GM20000 (cell line): ENCODE measurements around the gene SLC24A4.

Source experiments
- DNase-seq: peaks from one replicate; pipeline ENCODE4 v3.0.0; 2012; ENCODE audit warnings: low spot score
- TF ChIP-seq, protein P1 (sequence below): IDR thresholded peaks from 2 replicates; pipeline ENCODE4 v1.5.1; 2012; ENCODE audit warnings: mild to moderate bottlenecking, control low read depth; ENCODE audit errors: extremely low read depth, missing control alignments

SLC24A4 gene

DNA sequence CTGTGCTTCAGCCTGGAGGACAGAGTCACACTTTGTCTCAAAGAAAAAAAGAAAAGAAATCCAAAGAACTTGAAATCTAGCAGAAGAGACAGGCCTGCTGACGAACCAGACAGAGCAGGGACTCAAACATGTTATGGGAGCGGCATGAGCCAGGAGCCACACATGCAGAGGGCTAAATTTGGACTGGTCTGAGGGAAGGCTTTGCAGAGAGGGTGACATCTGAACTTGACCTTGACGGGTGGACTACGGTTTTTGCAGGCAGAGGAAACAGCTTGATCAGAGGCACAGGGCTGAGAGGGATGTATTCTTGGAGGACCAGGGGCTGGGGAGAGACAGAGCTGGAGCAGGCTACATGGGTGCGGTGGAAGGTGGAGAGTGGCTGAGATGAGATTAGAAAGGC lies 20.5 kb upstream of the SLC24A4 start:
- DNase-seq: no peak
- TF ChIP-seq, protein P1, sequence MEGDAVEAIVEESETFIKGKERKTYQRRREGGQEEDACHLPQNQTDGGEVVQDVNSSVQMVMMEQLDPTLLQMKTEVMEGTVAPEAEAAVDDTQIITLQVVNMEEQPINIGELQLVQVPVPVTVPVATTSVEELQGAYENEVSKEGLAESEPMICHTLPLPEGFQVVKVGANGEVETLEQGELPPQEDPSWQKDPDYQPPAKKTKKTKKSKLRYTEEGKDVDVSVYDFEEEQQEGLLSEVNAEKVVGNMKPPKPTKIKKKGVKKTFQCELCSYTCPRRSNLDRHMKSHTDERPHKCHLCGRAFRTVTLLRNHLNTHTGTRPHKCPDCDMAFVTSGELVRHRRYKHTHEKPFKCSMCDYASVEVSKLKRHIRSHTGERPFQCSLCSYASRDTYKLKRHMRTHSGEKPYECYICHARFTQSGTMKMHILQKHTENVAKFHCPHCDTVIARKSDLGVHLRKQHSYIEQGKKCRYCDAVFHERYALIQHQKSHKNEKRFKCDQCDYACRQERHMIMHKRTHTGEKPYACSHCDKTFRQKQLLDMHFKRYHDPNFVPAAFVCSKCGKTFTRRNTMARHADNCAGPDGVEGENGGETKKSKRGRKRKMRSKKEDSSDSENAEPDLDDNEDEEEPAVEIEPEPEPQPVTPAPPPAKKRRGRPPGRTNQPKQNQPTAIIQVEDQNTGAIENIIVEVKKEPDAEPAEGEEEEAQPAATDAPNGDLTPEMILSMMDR: no peak

DNA sequence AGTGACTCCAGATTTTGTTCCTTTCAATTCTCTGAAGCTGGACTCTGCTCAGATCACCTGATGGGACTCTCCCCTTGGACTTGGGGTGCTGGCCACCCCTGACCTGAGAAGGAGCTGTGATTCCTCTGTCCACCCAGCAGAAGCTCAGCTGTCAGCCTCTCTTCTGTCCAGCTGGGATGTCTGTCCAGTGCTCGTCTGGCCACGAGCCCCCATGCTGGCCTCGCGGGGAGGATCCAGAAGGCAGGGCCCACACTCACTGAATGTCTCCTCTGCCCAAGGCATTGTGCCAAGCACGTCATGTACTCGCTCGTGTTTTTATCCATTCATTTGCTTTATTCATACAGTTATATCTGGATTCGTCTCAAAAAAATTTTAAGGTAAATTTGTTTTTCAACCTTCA lies 14.2 kb upstream of the SLC24A4 start:
- TF ChIP-seq, protein P1: no peak
- no peak for DNase-seq

DNA sequence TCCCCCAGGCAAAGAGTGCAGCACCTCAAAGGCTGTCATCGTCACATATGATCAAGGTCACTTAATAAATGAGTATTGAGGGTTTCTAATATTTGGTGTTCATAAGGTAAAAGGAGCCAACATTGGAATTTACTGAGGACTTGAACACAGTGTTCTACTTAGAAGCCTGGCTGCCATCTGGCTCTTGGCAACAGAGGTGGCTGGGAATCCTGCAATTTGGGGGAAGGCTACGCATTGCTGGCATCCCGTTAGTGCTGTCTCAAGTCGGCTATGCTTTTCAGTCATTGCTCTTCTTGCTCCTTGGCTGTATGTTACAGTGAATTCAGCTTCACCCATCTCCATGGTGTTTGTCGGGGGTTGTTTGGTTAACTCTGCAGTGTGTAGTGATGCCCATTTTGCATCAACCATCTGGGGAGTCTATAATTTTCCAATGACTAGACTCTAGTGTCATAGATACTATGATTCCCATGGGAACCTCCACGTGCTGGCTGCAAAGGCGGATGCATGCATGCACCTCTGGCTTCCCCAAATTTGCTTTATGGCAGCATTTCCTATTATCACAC lies 12.9 kb upstream of the SLC24A4 start:
- TF ChIP-seq, protein P1: no peak
- no peak for DNase-seq

DNA sequence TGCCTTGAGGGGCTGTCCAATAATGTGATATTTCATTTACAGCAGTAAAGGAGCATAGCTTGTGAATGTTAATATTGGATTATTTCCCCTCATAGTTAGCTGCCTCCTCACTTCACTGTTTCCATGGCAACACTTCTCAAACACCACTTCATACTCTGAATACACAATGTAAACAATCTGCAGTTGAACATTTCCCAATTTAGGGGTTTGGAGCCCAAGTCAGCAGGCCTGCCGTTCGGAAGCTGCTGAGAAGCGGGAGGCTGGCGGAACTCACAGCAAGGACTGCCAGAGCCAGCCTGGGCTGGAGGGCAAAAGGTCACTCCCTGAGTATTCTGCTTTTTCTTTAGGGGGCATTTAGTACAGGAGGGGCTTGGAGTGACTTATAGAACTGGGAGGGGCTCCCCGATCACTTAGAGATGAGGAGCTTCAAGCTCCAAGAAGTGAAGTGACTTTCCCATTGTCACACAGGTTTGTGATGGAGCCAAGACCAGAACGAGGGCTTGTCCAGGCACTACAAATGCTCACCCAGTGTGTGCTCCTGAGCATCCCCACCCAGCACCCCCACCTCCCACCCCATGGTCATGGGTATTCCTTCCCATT lies 12.1 kb upstream of the SLC24A4 start:
- no peak for DNase-seq
- TF ChIP-seq, protein P1: no peak

DNA sequence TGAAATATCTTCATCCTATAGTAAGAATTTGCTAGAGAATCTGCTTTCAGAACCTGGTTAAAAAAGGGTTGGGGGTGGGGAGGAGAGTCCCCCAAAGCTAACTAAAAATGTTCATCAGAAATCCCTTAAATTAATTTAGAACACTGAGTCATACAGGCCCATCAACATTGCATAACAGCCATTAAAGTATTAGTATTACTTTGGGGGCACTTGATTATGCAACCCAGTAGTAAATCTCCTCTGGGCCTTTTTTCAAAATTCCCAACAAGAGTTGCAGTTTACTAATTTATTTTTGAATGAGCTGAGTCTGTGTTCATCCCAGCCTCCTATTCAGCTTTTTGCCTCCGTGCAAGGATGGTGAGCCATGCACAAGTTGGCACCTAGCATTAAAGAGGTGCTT lies 8.8 kb upstream of the SLC24A4 start:
- DNase-seq: no peak
- TF ChIP-seq, protein P1: no peak

DNA sequence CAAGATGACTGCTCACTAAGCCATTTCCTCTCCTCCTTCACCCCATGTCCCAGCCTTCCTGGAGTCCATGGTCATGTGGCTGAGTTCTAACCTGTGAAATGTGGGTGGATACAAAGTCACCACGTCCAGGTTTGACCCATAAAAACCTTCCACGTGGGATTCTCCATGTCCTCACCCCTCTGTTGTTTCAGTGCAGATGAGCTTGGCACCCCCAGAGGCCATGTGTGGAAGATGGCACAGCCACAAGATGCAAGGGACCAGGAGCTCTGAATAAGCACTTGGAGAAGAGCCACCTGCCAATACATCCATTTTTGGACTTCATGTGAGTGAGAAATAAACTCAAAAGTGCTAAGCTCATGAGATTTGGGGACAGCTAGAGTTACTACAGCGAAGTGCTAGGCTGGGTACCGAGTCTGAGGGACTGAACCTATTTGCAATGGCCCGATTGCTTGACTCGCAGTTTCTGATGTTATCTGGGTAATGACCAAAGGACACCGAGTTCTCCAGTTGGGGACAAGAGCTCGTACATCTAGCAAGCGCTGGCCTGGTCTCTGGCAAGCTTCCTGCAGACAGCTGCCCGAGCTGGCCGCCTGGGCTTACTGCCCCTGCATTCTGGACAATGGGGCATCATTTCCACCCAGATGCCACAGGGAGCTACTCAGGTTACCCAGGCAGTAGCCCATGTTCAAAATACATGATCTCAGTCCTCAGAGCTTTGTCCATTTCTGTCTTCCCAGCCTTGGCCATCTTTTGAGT lies 7.7 kb upstream of the SLC24A4 start:
- DNase-seq: no peak
- TF ChIP-seq, protein P1: no peak

DNA sequence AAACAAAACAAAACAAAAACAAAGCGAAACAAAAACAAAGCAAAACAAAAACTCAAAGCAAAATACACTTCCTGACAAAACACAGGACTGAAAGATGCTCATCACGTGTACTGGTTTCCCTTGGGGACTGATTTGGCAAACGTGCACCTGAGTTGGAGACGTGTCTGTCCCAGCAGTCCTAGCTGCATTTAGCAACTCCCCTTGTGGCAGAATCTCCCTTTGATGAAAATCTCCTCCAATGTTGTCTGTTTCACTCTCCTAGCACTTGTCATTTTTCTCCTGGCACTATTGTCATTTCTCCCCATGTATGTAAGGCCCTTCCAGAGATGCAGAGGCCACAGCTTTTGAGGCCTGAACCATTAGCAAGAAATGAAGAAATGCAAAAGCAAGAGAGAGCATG lies 6.8 kb upstream of the SLC24A4 start:
- peak; percentile 15 for DNase-seq
- TF ChIP-seq, protein P1: no peak
